ENCODE data around the gene SEMA6C.
A peak's percentile ranks its signal among the peaks of the same experiment; 100 is the strongest.

GRCh38 chr1:151175863-151176262, 29.4 kb upstream of the SEMA6C start, which contains the start of gene TMOD4:
- TF ChIP-seq CTCF (conservative IDR thresholded peaks at IDR 0.05; ENCODE audit: low read length) (peak; percentile 69), EZH2phosphoT487 (IDR thresholded peaks at IDR 0.05; ENCODE audit: borderline replicate concordance) (no peak)

Measured in Loucy (cell line).